Measurements from ENCODE around the gene KLHL28.

The KLHL28 gene, protein sequence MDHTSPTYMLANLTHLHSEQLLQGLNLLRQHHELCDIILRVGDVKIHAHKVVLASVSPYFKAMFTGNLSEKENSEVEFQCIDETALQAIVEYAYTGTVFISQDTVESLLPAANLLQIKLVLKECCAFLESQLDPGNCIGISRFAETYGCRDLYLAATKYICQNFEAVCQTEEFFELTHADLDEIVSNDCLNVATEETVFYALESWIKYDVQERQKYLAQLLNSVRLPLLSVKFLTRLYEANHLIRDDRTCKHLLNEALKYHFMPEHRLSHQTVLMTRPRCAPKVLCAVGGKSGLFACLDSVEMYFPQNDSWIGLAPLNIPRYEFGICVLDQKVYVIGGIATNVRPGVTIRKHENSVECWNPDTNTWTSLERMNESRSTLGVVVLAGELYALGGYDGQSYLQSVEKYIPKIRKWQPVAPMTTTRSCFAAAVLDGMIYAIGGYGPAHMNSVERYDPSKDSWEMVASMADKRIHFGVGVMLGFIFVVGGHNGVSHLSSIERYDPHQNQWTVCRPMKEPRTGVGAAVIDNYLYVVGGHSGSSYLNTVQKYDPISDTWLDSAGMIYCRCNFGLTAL

DNA sequence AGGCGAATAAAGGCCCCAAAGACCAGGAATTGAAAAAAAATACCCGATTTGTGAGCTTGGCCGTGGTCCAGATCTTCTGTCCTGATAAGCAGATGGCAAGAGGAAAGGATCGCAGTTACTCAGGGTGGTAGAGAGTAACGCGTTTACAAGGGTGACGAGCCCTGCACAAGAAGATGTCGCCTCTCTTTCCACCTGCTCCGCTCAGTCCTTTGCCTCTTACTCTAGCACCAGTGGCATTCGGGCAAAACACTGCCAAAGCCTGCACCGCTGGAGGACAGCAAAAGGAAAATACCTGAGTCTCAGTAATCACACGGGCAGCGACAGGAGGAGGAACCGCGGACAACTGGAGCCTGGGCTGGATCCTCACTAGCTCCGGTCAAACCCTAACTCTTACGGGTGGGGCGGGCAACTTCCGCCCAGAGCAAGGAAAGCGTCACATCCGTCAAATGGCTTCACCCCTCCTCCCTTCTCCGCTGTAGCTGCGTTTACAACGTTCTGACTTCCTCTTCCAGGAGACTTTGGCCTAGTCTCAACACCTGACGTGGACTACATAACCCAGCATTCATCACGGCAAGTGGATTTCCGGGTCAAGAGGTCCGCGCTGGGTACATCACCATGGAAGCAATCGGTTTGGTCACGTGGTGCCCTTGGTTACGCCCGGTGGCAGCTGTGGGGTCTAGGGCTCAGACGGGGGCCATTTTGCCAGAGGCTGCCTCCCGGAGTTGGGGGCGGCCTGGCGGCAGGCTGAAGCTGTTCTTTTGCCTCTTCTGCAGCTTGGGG is at the start of gene KLHL28, which contains the start of gene TOGARAM1:
TSS of gene KLHL28 (minus strand) at position 394 of the 780 bp plus-strand sequence. CDS start 16,019 bp downstream, outside the sequence.
TSS of gene TOGARAM1 (plus strand) at position 637 of the 780 bp plus-strand sequence. CDS start 232 bp downstream, outside the sequence.
- H2AFZ ChIP-seq (ENCODE audit: low read depth, low read length, severe bottlenecking), result peak within 1 kb of the TSS; percentile 77
- peak within 1 kb of the TSS; percentile 85 for H3K4me2 ChIP-seq (ENCODE audit: low read depth, low read length, poor library complexity, severe bottlenecking)
- H4K20me1 ChIP-seq (ENCODE audit: low read depth, low read length), result peaks cover 5% of the 10 kb centered on the region; the same call in 1 of the 2 replicates
- H3K9me3 ChIP-seq (ENCODE audit: insufficient read depth, low read length), result no peaks in the 10 kb centered on the region
- H3K27ac ChIP-seq (ENCODE audit: low read depth, low read length), result peak within 1 kb of the TSS; percentile 74
- H3F3A ChIP-seq (ENCODE audit: insufficient read depth), result peaks cover 11% of the 10 kb centered on the region; the same call in 1 of the 2 replicates
- peak within 1 kb of the TSS; percentile 74 for H3K4me3 ChIP-seq (ENCODE audit: insufficient read depth, low read length, poor library complexity, severe bottlenecking)
- no peaks in the 10 kb centered on the region for H3K9me2 ChIP-seq (replicated peaks; ENCODE audit: insufficient read depth, low read length)
- H3K36me3 ChIP-seq (ENCODE audit: low read length), result no peaks in the 10 kb centered on the region
- peaks cover 89% of the 10 kb centered on the region for H3K79me2 ChIP-seq (ENCODE audit: insufficient read depth, low read length)
- peak within 1 kb of the TSS; percentile 70 for H3K9ac ChIP-seq (ENCODE audit: low read length)
- no peaks in the 10 kb centered on the region for H3K27me3 ChIP-seq (ENCODE audit: low read length)
- TF ChIP-seq, protein P1, sequence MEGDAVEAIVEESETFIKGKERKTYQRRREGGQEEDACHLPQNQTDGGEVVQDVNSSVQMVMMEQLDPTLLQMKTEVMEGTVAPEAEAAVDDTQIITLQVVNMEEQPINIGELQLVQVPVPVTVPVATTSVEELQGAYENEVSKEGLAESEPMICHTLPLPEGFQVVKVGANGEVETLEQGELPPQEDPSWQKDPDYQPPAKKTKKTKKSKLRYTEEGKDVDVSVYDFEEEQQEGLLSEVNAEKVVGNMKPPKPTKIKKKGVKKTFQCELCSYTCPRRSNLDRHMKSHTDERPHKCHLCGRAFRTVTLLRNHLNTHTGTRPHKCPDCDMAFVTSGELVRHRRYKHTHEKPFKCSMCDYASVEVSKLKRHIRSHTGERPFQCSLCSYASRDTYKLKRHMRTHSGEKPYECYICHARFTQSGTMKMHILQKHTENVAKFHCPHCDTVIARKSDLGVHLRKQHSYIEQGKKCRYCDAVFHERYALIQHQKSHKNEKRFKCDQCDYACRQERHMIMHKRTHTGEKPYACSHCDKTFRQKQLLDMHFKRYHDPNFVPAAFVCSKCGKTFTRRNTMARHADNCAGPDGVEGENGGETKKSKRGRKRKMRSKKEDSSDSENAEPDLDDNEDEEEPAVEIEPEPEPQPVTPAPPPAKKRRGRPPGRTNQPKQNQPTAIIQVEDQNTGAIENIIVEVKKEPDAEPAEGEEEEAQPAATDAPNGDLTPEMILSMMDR (IDR thresholded peaks at IDR 0.05; ENCODE audit: insufficient read depth, low read length, poor library complexity, severe bottlenecking), result no peak
- no peak for TF ChIP-seq EZH2phosphoT487 (conservative IDR thresholded peaks at IDR 0.05; ENCODE audit: low read length)

DNA sequence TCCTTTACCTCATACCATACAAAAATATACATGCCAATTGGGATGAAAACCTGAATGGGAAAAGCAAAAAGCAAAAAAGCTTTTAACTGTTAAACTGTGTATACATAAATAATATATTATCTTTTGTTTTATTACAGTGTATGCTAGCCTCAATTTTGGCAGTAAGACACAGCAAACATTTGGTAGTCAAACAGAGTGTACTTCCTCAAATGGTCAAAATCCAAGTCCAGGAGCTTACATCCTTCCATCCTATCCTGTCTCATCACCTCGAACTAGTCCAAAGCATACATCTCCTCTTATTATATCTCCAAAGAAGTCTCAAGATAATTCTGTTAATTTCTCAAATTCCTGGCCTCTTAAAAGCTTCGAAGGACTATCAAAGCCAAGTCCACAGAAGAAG is 42.2 kb upstream of the KLHL28 start:
- H3K9me2 ChIP-seq (replicated peaks; ENCODE audit: insufficient read depth, low read length), result no peaks in the 10 kb centered on the region
- H3K9me3 ChIP-seq (ENCODE audit: insufficient read depth, low read length), result no peaks in the 10 kb centered on the region
- H3K27me3 ChIP-seq (ENCODE audit: low read length), result no peaks in the 10 kb centered on the region
- H2AFZ ChIP-seq (ENCODE audit: low read depth, low read length, severe bottlenecking), result no peak overlapping the region
- H4K20me1 ChIP-seq (ENCODE audit: low read depth, low read length), result no peaks in the 10 kb centered on the region
- H3K9ac ChIP-seq (ENCODE audit: low read length), result no peak overlapping the region
- H3K27ac ChIP-seq (ENCODE audit: low read depth, low read length), result no peak overlapping the region
- H3F3A ChIP-seq (ENCODE audit: insufficient read depth), result no peaks in the 10 kb centered on the region; the same call in 1 of the 2 replicates
- no peak overlapping the region for H3K4me2 ChIP-seq (ENCODE audit: low read depth, low read length, poor library complexity, severe bottlenecking)
- H3K4me3 ChIP-seq (ENCODE audit: insufficient read depth, low read length, poor library complexity, severe bottlenecking), result no peak overlapping the region
- peaks cover 8% of the 10 kb centered on the region; the same call in 1 of the 2 replicates for H3K36me3 ChIP-seq (ENCODE audit: low read length)
- TF ChIP-seq, protein P1 (IDR thresholded peaks at IDR 0.05; ENCODE audit: insufficient read depth, low read length, poor library complexity, severe bottlenecking), result no peak
- no peak for TF ChIP-seq EZH2phosphoT487 (conservative IDR thresholded peaks at IDR 0.05; ENCODE audit: low read length)
- H3K79me2 ChIP-seq (ENCODE audit: insufficient read depth, low read length), result no peaks in the 10 kb centered on the region

DNA sequence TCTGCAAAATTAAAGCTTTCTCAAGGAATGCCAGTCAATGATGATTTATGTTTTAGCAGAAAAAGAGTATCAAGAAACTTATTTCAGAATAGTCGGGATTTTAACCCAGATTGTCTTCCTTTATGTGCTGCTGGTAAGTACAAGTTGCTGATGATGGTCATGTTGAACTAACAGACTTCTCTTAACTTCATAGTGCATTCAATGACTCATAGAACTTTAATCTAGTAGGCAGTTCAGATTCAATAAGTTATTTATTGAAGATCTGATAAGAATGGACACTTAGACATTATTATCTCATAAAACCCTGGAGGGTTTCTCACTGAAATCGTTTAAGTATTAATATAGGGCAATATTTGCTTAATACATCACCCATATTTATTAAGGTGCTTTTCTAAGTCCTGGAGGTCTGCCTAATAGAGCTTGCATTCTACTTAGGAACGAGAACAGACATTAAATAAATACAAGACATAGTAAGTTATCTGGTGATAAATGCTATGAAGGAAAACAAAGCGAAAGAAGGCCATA is 34.1 kb upstream of the KLHL28 start:
- Histone ChIP-seq H3K4me2 (ENCODE audit: low read depth, low read length, poor library complexity, severe bottlenecking) (no peak overlapping the region), H3K27ac (ENCODE audit: low read depth, low read length) (no peak overlapping the region), H3K79me2 (ENCODE audit: insufficient read depth, low read length) (peaks cover 27% of the 10 kb centered on the region), H3K9ac (ENCODE audit: low read length) (no peak overlapping the region), H3F3A (ENCODE audit: insufficient read depth) (no peaks in the 10 kb centered on the region), H3K9me2 (replicated peaks; ENCODE audit: insufficient read depth, low read length) (no peaks in the 10 kb centered on the region), H4K20me1 (ENCODE audit: low read depth, low read length) (no peaks in the 10 kb centered on the region), H3K36me3 (ENCODE audit: low read length) (peaks cover 9% of the 10 kb centered on the region), H2AFZ (ENCODE audit: low read depth, low read length, severe bottlenecking) (no peak overlapping the region), H3K27me3 (ENCODE audit: low read length) (no peaks in the 10 kb centered on the region), H3K4me3 (ENCODE audit: insufficient read depth, low read length, poor library complexity, severe bottlenecking) (no peak overlapping the region), H3K9me3 (ENCODE audit: insufficient read depth, low read length) (no peaks in the 10 kb centered on the region)
- no peak for TF ChIP-seq EZH2phosphoT487 (conservative IDR thresholded peaks at IDR 0.05; ENCODE audit: low read length)
- TF ChIP-seq, protein P1 (IDR thresholded peaks at IDR 0.05; ENCODE audit: insufficient read depth, low read length, poor library complexity, severe bottlenecking), result no peak
